Measurements from ENCODE around the gene CASKIN2.
"Not testable (repeated sequence)": the region's sequence is repeated elsewhere in the genome, so short reads cannot be mapped to it uniquely, and the experiment has no call there.

CASKIN2 gene

DNA sequence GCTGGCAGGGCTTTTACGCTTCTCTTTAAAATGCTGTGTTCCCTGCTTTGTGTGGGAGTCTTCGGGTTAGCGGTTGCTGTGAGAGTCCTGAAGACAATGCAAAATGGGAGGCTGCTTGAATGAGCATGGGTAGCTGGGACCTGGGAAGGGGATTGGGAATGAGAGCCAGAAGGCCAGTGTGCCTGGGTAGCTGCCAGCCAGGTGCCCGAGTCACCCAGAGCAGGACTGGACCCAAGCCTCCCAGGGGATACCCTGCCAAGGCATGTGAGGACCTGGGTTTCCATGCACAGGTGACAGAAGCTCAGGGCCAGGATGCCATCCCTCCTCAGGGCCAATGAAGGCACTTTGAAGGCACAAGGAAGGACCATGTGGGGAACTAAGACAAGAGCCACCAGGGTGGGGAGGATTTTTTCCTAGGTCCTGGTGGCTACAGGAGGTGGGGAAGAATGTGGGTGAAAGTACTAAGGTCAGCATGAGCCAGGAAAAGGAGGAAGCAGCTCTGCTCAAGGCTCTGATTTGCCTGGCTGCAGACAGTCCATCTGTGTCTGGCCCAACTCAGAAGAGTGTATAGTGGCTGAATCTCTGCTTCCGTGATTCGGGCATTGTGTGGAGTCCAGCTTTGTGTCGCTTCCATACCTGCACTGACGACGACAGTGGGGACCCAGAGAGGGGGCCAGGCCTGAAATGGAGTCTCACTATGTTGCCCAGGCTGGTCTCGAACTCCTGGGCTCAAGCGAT lies 38.4 kb downstream of the CASKIN2 start:
- no peak for DNase-seq (ENCODE audit: low read depth, low spot score)
- H3K27ac ChIP-seq = no peak overlapping the region

DNA sequence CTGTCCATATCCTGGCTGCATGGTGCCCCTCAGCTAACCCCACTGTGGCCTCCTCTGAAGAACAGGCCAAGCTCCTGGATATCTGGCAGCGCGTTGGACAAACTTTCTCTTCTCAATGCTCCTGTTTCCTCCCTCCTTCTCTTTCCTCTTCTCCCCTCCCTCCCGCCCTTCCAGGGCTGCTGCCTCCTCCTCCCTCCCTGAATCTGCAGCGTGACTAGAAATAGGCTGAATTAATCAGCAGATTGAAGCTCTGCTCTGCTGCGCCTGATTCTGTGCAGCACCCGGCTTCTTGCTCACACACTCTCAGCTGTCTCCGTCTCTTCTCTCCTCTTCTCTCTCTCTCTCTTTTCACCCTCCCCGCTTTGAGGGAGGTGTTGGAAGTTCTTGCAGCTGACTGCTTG lies 39.1 kb downstream of the CASKIN2 start:
- no peak overlapping the region for H3K27ac ChIP-seq
- DNase-seq (ENCODE audit: low read depth, low spot score) = no peak

DNA sequence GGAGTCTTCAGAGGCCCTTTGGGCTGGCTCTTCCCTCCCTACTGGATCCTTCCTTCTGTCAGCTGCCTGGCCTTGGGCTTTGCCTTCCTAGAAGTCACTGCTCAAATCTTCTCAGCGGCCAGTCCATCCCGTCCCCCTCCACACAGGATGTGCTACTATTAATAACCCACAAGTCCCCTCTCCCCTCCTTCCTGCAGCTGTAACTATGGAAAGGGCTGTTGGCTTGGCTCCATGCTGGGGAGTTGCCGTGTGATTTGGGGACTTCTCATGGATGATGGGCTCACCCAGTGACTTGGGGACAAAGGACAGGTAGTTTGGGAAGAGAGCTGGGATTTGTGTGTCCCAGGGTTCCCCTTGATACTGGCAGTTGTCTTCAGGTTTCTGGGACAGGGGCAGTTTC lies 39.5 kb downstream of the CASKIN2 start:
- H3K27ac ChIP-seq = no peak overlapping the region
- no peak for DNase-seq (ENCODE audit: low read depth, low spot score)

DNA sequence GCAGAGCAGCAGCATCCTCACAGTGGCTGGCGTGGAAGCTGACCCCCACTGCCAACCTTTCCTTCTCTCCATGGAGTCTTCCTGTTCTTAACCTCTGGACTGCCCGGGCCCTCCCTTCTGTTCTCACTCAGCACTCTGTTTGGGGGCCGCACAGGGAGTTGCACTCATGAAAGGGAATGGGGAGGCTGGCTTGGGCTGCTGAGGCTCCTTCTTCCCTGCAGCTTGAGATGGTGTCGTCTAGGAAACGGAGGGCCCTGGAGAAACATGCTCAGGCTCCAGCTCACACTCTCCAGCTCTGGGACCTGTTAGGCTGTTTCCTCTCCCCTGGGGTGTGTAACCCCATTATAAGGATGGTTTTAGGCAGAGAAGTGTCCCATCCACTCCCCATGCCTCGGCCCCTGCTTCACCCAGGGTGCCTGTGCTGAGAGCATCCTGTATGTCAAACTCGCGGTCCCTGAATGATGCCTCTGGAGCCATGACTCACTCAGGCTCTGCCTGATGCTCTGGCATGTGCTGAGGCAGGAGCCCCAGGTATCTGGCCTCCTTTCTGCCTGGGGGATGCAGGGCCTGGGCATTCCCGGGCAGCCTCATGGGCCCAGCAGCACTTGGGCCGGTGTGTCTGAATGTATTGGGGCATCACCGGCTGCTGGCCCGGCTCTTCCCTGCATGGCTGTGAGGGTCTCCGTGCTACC lies 40.0 kb downstream of the CASKIN2 start:
- no peak for DNase-seq (ENCODE audit: low read depth, low spot score)
- H3K27ac ChIP-seq = no peak overlapping the region

DNA sequence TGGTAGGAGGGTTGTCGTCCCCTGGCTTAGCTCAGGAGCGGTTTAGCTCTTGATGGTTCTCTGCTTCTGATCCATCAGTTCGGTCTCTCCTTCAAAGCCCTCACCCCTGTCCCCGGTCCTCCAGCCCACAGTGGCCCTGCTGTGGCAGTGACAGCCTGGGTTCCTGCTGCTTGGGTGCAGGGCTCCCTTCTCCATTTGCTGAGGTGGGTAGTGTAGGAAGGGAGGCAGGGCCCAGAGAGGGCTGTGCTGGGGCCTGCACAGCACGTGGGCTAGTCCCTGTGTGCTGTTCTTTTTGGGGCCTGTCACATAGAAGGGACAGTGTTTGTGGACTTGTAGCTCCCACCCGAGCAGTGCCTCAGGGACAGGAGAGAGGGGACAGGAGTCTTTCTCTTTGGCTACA lies 40.6 kb downstream of the CASKIN2 start:
- DNase-seq (ENCODE audit: low read depth, low spot score) = no peak
- H3K27ac ChIP-seq = no peak overlapping the region

DNA sequence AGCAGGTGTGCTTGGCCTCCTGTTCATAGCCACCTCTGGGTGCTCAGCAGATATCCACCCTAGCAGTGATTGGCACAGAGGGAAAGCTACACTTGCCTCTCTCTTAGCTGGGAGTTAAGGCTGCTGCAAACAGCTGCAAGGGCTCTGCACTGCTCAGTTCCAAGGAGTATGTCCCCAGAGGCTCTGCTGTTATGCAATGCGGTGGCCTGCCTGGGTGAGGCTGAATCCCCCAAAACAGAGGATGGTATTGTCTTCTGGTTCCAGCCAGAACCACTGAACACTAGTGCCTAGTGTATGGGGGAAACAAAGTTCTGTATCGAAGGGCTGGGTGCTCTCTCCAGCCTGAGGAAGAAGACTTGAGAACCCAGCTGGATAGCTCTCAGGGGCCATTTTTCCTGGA lies 42.1 kb downstream of the CASKIN2 start:
- no peak overlapping the region for H3K27ac ChIP-seq
- DNase-seq (ENCODE audit: low read depth, low spot score) = no peak

DNA sequence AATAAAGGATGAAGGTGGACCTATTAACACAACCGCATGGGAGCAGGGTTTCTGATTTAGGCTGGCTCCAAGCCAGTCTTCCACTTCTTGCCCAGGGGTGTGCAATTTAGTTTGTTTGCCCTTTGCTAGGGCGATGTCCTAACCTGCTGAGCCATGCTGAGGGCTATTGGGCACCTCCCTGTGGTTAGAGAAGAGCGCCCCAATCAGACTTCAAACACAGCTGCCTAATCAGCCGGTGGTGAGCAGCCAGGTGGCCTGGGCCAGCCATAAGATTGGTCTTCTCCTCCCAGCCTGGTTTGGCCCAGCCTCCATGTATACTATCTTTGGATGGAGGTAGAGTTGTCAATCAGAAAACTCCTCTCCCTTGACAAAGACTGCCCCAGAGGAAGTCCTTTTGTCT lies 43.2 kb downstream of the CASKIN2 start:
- no peak for DNase-seq (ENCODE audit: low read depth, low spot score)
- no peak overlapping the region for H3K27ac ChIP-seq

DNA sequence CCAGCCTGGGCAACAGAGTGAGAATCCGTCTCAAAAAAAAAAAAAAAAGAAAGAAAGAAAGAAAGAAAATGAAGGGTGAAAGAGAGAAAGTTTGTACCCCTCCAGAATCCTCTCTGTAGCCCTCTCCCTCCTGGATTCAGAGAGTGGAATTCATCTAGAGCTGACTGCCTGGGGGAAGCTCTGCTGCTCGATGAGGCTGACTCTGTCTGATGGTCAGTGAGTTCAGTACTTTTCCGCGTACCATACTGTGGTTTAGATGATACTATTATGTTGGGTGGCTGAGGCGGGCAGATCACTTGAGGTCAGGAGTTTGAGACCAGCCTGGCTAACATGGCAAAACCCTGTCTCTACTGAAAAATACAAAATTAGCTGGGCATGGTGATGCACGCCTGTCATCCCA lies 44.1 kb downstream of the CASKIN2 start:
- no peak for DNase-seq (ENCODE audit: low read depth, low spot score)
- H3K27ac ChIP-seq = no peak overlapping the region

DNA sequence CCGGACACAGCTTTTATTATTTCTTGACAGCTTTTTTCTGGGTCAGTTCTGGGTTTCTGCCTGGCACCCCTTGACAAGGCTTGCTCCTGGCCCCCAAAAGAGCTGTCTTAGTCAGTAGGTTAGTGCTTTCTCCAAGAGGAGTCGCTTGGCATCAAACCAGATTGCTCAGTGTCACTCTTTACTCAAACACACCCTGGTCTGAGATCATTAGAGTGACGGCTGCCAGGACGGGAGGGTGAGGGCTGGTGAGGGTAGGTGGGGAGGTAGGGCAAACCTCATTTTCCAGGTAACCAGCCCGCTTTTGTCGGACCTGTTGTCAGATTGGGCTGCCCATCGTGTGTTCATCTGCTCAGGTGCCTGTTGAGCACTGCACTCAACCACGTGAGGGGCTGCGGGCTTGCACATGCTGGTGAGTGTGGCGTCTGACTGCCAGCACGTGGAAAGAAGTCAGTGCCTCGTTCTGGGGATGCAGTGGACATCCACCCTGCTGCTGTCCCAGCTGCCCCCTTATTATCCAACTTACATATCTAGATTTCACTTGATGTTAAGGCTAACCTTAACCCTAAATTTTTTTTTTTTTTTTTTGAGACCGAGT lies 46.5 kb downstream of the CASKIN2 start:
- no peak for DNase-seq (ENCODE audit: low read depth, low spot score)
- no peak overlapping the region for H3K27ac ChIP-seq

DNA sequence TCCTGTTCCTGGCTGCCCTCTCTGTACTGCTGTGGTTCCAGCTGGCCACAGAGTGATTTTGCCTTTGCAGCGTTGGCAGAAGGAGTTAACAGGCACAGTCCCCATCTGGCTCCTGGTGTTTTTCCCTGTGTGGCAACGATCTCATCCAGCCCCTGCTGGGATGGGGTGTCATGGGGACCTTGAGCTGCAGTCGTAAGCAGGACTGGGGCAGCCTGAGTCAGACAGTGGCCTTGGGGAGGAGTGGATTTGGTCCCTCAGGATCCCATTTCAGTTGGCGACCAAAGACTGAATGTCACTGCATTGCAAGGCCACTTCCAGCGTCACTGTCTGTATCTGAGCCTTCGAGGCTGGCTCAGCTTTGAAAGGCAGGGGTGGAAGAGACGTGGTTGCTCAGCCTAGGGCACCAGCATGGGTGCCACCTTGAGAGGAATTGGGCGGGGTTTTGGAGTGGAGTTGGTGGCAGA lies 47.0 kb downstream of the CASKIN2 start:
- no peak overlapping the region for H3K27ac ChIP-seq
- DNase-seq (ENCODE audit: low read depth, low spot score) = no peak

DNA sequence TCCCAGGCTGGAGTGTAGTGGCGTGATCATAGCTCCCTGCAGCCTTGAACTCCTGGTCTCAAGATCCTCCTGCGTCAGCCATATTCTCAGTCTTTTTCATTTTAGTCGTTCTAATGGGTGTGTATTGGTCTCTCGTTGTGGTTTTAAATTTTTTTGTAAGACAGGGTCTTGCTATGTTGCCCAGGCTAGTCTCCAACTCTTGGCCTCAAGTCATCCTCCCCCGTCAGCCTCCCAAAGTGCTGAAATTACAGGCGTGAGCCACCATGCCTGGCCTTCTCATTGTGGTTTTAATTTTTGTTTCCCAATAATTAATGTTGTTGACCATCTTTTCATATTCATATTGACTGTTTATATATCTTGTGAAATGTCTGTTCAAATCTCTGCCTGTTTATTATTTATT lies 50.3 kb downstream of the CASKIN2 start:
- no peak overlapping the region for H3K27ac ChIP-seq
- no peak for DNase-seq (ENCODE audit: low read depth, low spot score)

DNA sequence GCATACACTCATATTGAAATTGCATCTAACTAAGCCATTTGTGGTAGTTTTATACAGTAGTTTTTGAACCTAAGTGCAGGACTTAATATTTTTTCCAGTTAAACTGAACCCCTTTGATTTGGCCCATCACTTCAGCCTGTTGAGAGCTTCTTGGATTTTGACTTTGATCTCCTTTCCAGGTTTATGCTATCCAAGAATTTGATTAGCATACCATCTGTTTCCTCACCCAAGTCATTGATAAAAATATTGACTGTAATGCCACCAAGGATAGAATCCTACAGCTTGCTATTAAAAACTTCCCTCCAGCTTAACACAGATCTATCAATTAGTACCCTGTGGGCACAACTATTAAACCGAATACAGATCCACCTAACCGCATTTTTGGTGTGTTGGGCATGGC lies 51.7 kb downstream of the CASKIN2 start:
- H3K27ac ChIP-seq = no peak overlapping the region
- no peak for DNase-seq (ENCODE audit: low read depth, low spot score)

DNA sequence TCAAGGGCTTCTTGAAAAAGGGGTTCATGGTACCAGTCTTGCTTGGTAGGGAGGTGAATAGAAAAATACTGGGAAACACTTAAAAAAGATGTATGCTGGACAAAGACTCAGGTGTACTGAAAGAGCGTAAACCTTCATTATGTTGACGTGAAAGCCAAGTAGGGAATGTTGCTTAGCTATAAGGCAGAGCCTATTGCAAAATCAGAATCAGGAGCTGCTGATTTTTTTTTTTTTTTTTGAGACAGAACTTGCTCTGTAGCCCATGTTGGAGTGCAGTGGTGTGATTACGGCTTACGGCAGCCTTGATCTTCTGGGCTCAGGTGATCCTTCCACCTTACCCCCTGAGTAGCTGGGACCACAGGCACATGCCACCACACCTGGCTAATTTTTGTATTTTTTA lies 55.0 kb downstream of the CASKIN2 start:
- no peak for DNase-seq (ENCODE audit: low read depth, low spot score)
- no peak overlapping the region for H3K27ac ChIP-seq

DNA sequence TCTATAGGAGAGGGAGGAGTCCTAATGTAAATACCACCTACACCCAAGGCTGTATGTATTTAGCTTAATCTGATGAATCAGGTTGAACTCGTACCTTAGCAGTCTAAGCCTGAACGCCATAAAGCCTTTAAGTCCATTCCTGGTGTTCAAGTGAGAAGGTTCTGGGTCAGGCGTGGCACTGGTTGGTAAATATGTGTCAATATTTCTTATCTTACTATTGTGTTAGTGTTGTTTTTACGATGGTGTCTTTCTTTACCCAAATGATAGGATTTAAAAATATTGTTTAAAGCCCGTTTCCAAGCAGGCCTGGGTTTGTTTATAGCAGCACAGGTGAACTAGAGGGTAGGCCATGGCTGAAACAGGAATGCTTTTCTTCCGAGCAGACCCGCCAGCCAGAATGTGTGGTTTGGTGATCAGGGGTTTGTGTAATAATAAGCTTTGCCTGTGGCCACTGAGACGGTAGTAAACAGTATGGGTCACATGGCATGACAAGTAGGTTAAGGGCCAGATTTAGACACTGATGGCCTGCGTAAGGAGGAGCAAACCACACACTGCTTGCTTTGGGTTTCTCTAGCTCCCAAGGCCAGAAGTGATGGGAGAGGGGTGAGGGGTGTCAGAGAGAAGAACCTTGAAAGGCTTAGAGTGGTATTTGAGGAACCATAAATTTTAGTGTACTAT lies 55.6 kb downstream of the CASKIN2 start:
- no peak overlapping the region for H3K27ac ChIP-seq
- DNase-seq (ENCODE audit: low read depth, low spot score) = no peak

DNA sequence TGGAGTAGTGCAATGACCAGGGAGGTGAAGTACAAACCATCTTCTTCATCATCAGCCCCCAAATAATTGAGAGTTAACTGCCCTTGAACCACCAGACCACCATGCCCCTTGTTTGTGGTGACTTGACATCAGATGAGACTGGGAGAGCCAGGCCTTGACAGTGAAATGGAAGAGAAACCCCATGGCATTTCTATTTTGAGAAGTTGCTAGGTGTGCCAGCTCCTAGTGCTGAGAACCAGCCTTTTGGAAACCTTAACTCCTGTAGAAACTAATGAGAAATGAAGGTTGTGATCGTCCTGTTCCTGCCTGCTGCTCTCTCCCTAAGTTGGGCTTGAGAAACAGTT lies 56.1 kb downstream of the CASKIN2 start:
- no peak overlapping the region for H3K27ac ChIP-seq
- DNase-seq (ENCODE audit: low read depth, low spot score) = no peak

DNA sequence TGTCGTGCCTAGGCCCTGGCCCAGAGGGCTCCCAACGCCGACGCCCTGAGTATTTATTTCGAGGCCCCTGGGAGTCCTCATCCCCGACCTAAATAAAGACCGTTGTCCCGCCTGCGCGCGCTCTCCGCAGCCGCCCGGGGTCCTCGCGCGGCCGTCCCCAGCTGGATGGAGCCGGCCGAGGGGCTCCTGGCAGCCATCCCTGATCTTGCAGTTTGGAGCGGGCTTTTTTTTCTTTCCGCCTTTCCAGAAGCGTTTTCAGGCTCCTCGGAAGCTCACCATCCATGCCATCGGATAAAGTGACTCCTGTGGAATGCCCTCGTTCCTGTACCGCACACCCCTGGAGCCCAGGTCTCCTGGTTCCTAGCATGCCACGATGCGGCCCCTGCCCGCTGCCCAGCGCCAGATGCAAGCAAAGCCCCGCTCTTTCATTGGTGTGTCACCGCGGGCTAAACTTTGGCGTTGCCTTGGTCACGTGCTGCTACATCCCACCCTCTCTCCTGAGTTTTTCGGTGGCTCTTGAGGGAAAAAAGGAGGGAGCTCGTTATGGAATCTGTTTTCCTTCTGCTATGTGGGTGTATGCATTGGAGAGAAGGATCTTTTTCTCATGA lies 58.2 kb downstream of the CASKIN2 start:
- H3K27ac ChIP-seq = no peak overlapping the region
- DNase-seq (ENCODE audit: low read depth, low spot score) = no peak

DNA sequence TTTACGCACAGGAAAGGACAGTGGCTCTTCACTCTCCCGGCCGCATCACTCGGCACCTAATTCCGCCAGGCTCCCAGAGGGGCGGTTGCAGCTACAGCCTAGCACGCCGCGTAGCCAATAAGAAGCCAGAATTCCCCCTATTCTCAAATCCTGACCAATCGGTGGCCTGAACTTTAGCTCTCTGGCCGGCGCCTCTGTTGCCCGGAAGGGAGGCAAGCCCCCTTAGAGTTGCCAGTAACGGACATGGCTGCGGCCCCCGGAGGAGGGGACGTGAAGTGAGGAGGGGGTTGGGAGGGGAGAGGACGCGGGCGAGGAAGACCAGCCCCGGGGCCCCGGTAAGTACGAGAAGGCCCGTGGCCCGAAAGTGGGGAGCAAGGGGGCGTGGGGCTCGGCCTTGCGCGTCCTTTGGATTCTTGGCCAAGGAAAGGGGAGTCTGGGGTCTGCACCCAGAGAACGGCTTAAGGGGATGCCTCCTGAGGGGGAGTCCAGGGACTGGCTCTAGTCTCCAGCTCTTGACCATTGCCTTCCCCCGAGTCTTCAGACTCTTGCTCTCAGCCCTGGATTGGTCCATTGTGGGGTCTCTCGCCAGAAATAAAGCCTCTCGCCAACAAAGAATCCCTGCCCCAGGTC lies 58.8 kb downstream of the CASKIN2 start, which contains the start of gene TMEM94:
TSS of gene TMEM94 (plus strand) at position 219 of the 630 bp plus-strand sequence. CDS start 15,271 bp downstream, outside the sequence.
- peak within 1 kb of the TSS; percentile 46 for H3K27ac ChIP-seq
- DNase-seq (ENCODE audit: low read depth, low spot score) = peak; percentile 77

DNA sequence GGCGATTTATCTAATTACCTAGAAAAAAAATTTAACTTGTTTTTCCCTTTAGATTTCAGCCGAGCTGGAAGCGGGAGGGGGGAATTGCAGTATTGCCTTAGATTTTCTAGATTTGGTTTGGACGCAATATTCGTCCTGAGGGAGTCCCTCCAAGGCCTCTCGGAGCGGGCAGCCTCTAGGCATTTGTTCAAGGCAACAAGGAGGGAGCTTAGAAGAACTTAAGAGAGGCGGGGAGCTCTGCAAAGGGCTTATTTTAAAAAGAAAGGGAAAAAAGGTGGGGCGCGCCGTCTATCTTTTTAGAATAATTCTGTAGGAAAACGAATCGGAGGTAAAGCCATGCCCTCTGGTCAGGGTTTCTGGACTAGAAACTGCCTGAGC lies 59.3 kb downstream of the CASKIN2 start:
- DNase-seq (ENCODE audit: low read depth, low spot score) = no peak
- H3K27ac ChIP-seq = peak overlapping the region; percentile 46

DNA sequence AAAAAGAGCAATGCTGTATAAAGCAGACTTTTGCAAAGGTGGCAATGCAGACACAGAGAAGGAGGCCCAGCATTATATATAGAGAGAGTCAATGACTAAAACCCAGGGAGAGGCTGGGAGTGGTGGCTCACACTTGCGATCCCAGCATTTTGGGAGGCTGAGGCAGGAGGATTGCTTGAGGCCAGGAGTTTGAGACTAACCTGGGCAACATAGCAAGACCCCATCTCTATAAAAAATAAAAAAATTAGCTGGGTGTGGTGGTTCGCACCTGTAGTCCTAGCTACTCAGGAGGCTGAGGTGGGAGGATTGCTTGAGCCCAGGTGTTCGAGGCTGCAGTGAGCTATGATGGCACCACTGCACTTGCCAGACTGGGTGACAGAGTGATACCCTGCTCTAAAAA lies 60.7 kb downstream of the CASKIN2 start:
- DNase-seq (ENCODE audit: low read depth, low spot score) = not testable (repeated sequence)

DNA sequence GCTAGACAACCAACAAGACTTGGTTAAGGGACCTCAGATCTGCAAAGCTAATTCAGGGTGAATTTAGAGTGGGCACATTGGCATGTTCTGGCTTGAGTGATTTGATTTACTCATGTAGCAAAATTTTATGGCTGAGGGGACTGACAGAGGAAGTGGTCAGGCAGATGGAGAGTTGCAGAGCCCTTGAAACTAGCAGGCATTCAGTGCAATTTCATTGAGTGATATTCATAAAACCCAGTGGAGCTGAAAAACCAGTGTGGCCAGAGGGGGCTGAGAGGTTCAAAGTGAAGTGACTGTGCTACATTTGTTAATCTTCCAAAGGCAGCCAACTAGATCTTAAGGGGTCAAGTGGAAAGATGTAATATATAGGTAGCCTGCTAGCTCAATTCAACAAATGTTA lies 61.1 kb downstream of the CASKIN2 start:
- no peak overlapping the region for H3K27ac ChIP-seq
- DNase-seq (ENCODE audit: low read depth, low spot score) = no peak

More for the DNA sequence above, 60.7 kb downstream of the CASKIN2 start:
- not testable (repeated sequence) for H3K27ac ChIP-seq

Measured in epithelial cell of prostate (primary cell).